ENCODE data around the gene BANF2. TPM values are rescaled to one million over a fixed set of nuclear protein-coding genes. Genes with fewer than 3 reads are reported as not detected.

BANF2 gene
- total RNA-seq, 2 donors from 2014 or later = not detected

DNA sequence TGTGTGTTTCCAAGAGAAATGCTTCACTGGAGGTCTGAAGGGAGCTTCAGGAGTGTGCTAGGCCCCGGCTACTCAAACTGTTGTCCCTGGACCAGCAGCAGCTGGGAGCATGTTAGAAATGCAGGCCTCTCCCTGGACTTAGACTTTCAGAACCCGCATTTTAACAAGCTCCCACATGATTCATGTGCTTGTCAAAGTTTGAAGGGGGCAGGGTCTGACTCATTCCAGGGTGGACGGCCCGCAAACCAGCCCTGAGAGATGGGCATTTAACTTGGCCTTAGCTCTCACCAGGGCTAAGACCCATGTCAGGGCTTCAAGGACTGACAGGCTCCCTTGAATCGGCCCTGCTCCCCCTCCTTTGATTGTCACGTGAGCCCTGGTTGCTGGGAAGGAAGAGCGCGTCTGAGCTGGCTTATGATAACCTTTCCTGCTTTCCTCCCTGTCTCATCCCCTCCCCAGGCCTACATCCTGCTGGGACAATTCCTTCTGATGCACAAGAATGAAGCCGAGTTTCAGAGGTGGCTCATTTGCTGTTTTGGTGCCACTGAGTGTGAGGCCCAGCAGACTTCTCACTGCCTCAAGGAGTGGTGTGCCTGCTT lies 35.5 kb downstream of the BANF2 start:
- peaks cover 35% of the 10 kb centered on the region for H3K9me3 Mint-ChIP-seq

DNA sequence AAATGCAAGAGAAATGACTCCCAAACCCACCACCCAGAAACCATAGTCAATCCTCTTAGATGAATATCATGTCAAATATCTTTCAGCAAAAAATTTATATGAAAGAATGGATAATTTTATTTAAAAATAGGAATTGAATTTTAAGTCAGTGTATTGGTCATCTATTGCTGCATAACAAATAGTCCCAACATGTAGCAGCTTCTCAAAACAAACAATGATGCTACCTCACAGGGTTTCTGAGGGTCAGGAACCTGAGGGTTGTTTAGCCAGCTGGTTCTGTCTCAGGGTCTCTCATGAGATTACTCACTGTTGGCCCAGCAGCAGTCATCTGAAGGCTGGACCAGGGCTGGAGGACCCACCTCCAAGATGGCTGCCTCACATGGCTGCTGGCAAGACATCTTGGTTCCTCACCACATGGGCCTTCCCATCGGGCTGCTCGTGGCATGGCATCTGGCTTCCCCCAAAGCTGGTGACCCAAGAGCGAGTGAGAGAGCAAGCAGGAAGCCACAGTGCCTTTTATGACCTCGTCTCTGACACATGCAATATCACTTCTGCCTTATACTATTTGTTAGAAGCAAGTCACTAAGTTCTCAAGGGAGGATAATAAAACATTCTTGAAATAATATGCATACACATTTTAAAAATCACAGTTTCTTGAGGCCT lies 36.3 kb downstream of the BANF2 start:
- 95 to 96% methylated on average over 4 of the region's 4 CpGs for WGBS, 2 experiments (ENCODE audit: insufficient coverage in 1 of 2, insufficient read length in 1 of 2)
- Mint-ChIP-seq H3K36me3 (ENCODE audit: low read depth) (no peaks in the 10 kb centered on the region), H3K27ac (no peak overlapping the region), H3K4me1 (no peaks in the 10 kb centered on the region), H3K27me3 (ENCODE audit: insufficient read depth) (peaks cover 3% of the 10 kb centered on the region), H3K9me3 (peaks cover 35% of the 10 kb centered on the region), H3K4me3 (no peak overlapping the region)
- Histone ChIP-seq H3K4me1 (ENCODE audit: control insufficient read depth, insufficient read depth, low read length) (no peaks in the 10 kb centered on the region), H3K9me3 (ENCODE audit: control insufficient read depth, low read length) (peaks cover 18% of the 10 kb centered on the region), H3K36me3 (ENCODE audit: control insufficient read depth, insufficient read depth, low read length) (no peaks in the 10 kb centered on the region), H3K27ac (ENCODE audit: low read depth, low read length) (peak overlapping the region; percentile 73), H3K4me3 (ENCODE audit: low read length) (no peak overlapping the region), H3K27me3 (ENCODE audit: control insufficient read depth, insufficient read depth, low read length, poor library complexity, severe bottlenecking) (no peaks in the 10 kb centered on the region), H3K9ac (ENCODE audit: extremely low read depth, low read length, poor library complexity, severe bottlenecking) (no peak overlapping the region)
- DNase-seq = no peak
- TF ChIP-seq, protein P1, sequence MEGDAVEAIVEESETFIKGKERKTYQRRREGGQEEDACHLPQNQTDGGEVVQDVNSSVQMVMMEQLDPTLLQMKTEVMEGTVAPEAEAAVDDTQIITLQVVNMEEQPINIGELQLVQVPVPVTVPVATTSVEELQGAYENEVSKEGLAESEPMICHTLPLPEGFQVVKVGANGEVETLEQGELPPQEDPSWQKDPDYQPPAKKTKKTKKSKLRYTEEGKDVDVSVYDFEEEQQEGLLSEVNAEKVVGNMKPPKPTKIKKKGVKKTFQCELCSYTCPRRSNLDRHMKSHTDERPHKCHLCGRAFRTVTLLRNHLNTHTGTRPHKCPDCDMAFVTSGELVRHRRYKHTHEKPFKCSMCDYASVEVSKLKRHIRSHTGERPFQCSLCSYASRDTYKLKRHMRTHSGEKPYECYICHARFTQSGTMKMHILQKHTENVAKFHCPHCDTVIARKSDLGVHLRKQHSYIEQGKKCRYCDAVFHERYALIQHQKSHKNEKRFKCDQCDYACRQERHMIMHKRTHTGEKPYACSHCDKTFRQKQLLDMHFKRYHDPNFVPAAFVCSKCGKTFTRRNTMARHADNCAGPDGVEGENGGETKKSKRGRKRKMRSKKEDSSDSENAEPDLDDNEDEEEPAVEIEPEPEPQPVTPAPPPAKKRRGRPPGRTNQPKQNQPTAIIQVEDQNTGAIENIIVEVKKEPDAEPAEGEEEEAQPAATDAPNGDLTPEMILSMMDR (conservative IDR thresholded peaks at IDR 0.05) = no peak

More for the DNA sequence above, 35.5 kb downstream of the BANF2 start:
- Histone ChIP-seq H3K27me3 (ENCODE audit: control insufficient read depth, insufficient read depth, low read length, poor library complexity, severe bottlenecking) (no peaks in the 10 kb centered on the region), H3K27ac (ENCODE audit: low read depth, low read length) (peak overlapping the region; percentile 73), H3K36me3 (ENCODE audit: control insufficient read depth, insufficient read depth, low read length) (no peaks in the 10 kb centered on the region), H3K4me3 (ENCODE audit: low read length) (no peak overlapping the region), H3K4me1 (ENCODE audit: control insufficient read depth, insufficient read depth, low read length) (no peaks in the 10 kb centered on the region), H3K9ac (ENCODE audit: extremely low read depth, low read length, poor library complexity, severe bottlenecking) (no peak overlapping the region), H3K9me3 (ENCODE audit: control insufficient read depth, low read length) (peaks cover 18% of the 10 kb centered on the region)
- TF ChIP-seq, protein P1 (conservative IDR thresholded peaks at IDR 0.05) = no peak
- no peak overlapping the region for H3K27ac Mint-ChIP-seq
- 80 to 83% methylated on average over 6 to 9 of the region's 9 CpGs for WGBS, 2 experiments (ENCODE audit: insufficient coverage in 1 of 2, insufficient read length in 1 of 2)
- H3K27me3 Mint-ChIP-seq (ENCODE audit: insufficient read depth) = peaks cover 3% of the 10 kb centered on the region
- no peaks in the 10 kb centered on the region for H3K36me3 Mint-ChIP-seq (ENCODE audit: low read depth)
- no peak overlapping the region for H3K4me3 Mint-ChIP-seq
- no peaks in the 10 kb centered on the region for H3K4me1 Mint-ChIP-seq
- no peak for DNase-seq

DNA sequence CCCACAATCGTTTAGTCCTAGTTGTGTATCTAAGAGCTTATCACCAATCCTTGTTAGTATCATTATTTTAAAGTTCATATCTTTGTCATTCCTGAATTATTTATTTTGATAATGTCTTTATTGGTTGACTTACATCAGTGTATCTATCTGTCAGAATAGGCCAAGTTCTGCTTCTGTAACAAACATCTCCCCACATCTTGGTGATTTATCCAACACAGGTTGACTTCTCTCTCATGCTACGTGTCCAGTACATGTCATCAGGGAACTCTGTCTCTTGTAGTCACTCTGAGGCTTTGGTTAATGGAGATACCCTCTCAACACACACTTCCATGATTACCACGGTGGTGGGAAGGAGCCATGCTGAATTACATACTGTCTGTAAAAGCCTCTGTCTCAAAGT lies 38.4 kb downstream of the BANF2 start:
- Histone ChIP-seq H3K9me3 (ENCODE audit: control insufficient read depth, low read length) (peaks cover 18% of the 10 kb centered on the region), H3K36me3 (ENCODE audit: control insufficient read depth, insufficient read depth, low read length) (no peaks in the 10 kb centered on the region), H3K4me1 (ENCODE audit: control insufficient read depth, insufficient read depth, low read length) (no peaks in the 10 kb centered on the region), H3K9ac (ENCODE audit: extremely low read depth, low read length, poor library complexity, severe bottlenecking) (no peak overlapping the region), H3K4me3 (ENCODE audit: low read length) (no peak overlapping the region), H3K27me3 (ENCODE audit: control insufficient read depth, insufficient read depth, low read length, poor library complexity, severe bottlenecking) (no peaks in the 10 kb centered on the region), H3K27ac (ENCODE audit: low read depth, low read length) (no peak overlapping the region)
- Mint-ChIP-seq H3K4me1 (no peaks in the 10 kb centered on the region), H3K27ac (no peak overlapping the region), H3K27me3 (ENCODE audit: insufficient read depth) (peaks cover 3% of the 10 kb centered on the region), H3K9me3 (peaks cover 35% of the 10 kb centered on the region), H3K36me3 (ENCODE audit: low read depth) (no peaks in the 10 kb centered on the region), H3K4me3 (no peak overlapping the region)
- TF ChIP-seq, protein P1 (conservative IDR thresholded peaks at IDR 0.05) = no peak
- DNase-seq = no peak
- WGBS, 2 experiments (ENCODE audit: insufficient coverage in 1 of 2, insufficient read length in 1 of 2) = 88 to 93% methylated on average over 2 of the region's 3 CpGs

All from endodermal cell (in vitro differentiated cells).